Cortex of kidney (tissue), 1 donor: Measurements from ENCODE around the gene ANAPC1.
"Not testable (repeated sequence)": the region's sequence is repeated elsewhere in the genome, so short reads cannot be mapped to it uniquely, and the experiment has no call there.

Experiments
- DNase-seq: peaks from one replicate; lab custom pipeline; 2025; lab: John Stamatoyannopoulos, UW

The ANAPC1 gene

DNA sequence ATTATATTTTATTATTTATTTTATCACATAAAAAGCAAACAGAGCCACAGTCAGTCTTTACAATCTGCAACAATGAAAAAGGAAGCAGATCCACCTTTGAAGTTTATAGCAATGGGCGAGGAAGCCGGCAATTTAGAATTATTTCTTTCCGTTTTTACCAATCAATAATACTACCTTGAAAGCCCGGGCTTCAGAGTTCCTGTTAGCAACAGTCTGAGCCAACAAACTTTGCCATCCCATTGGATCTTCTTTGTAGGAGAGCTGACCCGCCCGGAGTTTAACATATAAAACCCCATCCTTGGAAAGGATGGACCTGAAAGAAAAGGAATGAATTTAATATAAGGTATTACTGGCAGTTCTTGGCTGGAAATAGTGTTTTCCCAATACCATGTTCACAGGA, 101.8 kb downstream of the ANAPC1 start:
- not testable (repeated sequence) for DNase-seq

DNA sequence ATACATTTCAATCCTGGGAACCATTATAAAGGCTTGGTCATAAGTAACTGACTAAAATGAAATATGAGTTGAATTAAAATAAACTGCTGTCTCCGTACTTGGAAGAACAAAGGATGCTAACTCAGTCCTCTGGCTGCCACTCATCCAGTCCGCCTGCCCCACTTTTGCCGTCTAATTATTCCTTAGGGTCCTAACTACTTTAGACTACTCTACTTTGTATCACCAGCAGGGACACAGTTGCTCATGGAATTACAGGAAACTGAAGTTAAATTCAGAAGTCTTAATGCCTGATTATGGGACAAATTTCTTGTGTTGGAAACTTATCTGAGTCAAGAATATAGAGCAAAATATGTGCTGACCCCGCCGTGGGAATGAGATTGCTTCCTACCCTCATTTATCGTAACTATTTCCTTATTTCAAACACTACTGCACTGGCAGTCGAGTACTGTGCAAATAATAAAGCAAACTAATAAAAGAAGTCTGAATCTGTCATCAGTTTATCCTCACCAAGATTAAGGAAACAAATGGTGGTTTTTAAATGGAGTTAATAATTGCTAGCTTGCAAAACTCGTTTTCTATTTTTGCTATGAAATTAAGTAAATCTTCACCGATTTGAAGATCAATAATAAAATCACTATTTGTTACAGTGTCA, 102.4 kb downstream of the ANAPC1 start:
- not testable (repeated sequence) for DNase-seq

DNA sequence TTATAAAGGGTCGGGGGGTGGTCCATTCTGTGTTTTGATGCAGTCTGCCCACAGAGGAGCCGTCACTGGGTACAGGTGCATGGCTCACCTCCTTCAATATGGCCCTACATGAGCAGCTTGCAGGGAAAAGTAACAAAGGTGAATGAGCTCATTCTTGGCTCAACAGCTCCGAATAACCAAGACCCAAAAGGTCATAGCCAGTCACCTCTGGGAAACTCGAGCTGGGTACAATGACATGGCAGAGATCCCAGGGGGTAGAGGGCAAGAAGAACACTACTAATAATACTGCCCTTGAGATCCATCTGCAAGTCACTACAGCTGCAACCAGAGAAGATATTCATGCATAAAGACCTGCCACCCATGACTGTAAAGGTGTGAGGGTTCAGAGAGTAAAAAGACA, 106.8 kb downstream of the ANAPC1 start:
- not testable (repeated sequence) for DNase-seq

DNA sequence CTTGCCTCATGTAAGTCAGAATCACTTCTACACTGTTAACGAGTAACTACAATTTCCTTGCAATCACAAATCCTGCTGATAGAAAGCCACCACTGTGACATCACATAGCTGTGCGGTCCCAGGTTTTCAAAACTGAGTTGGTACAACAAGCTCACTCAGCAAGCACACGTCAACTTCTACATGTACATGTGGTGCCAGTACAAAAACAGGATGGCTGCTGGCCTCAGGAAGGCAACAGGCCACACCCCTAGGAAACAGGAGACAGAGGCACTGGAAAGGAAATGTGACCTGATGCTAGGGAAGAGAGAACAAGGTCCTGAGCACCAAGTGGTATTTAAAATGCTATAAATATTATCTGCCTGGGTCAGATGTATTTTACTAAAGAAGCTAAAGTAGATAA, 107.7 kb downstream of the ANAPC1 start:
- not testable (repeated sequence) for DNase-seq

DNA sequence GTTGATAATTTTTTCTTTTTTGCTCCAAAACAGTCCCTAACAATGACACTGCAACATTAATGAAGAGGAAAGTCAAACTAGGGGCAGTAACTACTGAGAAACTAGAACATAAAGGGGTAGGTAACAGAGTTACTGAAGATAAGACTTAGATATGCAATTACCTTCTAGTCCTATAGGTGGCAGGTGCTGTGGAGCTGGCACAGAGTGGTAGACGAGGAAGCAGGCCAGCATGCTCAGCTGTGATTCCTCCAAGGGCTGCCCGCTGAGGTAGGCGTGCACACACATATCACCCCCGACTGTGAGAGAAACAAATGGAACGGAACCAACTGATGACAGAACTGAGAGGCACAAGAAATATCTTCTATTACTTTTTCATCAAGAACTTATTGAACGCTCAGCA, 111.8 kb downstream of the ANAPC1 start:
- not testable (repeated sequence) for DNase-seq

DNA sequence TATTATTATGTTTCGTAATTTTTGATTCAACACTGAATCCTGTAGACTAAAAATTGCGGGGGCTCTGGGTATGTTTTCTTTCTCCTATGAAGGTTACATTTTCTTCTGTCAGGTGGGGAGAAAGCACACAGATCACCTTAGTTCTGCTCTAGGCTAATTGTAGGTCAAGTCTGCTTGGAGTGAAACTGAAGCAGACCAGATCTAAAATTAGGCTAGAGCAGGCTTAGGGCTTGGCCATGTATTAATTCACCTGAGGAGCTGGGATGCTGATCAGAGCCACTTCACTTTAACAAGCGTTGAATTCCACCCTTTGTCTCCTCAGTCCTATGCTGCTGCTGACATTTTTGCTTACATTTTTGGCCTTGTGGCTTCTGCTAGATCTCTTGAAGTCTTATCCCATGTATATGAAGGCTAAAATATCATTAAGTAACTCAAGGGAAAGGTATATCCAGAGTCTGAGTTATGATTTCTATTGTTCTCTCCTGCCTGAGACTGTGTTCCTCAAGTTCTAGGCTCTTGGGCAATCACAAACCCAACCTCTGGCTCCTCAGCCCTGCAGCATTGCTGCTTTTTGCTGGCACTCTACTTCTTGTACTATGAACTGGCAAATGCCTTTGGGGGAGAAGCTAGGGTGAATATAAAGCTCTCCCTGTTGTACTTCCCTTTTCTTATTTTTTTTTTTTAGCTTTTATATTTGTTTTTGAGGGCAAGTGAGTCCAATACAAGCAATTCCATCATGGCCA, 112.9 kb downstream of the ANAPC1 start:
- not testable (repeated sequence) for DNase-seq

DNA sequence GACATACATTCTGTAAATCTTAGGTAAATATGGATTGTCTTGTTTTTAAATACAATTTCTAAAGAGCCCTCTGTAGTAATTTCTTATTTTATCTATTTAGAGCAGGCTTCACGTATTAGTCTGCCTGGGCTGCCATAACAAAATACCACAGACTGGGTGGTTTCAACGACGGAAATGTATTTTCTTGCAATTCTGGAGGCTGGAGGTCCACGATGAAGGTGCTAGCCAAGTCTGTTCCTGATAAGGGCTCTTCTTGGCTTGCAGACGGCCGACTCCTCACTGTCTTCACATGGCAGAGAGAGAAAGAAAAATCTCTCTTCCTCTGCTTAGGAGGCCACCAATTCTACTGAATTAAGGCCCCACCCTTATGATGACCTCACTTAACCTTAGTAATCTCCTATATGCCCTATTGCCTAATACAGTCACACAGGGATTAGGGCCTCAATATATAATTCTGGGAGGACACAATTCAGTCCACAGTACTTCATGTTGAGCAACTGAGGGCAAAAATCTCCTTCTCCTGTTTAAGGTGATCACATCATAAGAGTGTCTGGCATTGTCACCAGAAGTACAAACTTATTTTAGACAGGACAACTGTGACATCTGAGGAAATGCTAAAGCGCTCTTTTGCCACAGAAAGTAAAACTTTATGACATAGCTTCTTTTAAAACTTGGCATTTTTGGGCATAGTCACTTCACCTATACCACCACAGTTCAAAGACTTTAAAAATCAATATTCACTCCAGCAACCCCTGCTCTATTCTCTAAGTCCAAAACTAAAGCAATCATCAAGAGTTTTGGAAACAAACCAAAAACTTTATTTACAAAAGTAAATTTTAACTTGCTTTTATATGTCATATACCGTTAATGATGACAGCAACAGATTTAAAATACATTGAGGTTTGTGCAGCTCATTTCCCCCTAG, 115.5 kb downstream of the ANAPC1 start:
- not testable (repeated sequence) for DNase-seq

DNA sequence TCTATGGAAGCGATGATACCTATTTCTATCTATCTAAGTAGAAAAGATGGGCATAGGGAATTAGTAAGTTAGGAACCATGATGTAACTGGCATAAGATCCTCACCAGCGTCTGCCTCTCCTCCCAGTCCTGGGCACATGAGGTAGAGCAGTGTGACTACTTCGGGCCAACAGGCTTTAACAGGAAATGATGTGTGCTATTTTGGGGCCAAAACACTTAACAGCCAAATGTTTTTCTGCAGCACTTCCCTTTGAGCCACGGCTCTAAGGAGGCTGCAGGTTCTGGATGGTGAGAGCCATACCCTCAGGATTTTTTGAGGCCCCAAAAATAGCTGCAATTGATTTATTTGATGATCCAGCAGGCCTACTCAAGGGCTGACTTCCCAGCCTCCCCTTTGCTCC, 116.9 kb downstream of the ANAPC1 start:
- not testable (repeated sequence) for DNase-seq

DNA sequence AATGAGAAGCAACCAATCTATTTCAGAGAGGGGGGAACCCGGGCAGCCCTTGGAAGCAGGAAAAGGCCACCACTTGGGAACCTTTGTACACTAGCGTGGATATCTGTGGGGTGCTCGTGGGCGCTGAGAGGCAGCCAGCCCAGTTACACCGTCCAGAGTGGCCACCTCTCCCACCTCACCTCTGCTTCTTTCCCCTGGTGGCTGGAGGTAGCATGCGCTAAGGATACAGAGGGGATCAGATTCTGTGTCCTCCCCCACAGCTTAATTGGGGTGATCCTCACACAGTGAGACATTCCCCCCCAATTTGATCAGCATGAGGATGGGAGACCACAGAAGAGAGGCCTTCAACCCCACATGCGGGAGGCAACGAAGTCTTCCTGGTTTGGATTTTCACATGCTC, 117.7 kb downstream of the ANAPC1 start:
- not testable (repeated sequence) for DNase-seq

DNA sequence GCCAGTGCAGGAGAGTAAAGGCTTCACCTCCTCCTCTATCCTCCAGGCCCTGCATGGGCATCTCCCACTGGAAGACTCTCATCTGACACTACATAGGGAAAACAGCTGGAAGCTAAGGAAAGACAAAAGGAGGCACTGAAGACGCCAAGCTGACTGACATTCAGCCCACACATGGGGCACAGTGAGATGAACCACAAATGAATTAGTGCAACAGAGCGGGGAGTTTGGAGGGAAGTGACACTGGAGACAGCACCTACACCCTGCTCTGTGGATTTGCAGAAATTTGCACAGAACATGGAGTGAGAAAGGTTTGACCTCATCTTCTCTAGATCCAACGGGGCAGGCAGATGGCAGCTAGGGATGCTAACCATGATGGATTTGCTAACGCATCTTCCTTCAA, 119.8 kb downstream of the ANAPC1 start:
- not testable (repeated sequence) for DNase-seq

DNA sequence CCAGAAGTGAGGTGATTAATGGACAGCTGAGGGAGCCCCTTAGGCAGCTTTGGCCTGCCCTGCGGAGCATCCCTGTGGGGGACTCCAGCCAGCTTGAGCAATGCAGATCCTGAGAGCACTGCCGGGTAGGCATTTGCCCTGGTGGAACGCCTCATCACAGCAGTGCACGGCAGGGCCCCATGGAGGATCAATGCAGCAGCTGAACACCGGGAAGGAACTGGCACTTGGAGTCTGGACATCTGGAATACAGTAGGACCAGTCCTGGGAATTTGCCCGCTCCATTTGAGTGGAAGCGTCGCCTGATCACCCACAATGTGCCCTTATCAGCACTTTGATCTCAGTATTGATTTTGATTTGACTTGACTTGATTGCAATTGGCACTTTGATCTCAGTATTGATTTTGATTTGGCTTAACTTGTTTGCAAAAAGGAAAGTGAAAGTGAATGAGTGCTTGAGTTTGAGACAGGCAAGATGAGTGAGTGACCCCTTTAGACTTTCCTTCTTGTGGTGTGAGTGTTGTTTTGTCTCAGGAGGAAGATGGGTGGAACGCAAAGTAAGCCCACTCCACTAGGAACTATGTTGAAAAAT, 123.2 kb downstream of the ANAPC1 start:
- DNase-seq = not testable (repeated sequence)

DNA sequence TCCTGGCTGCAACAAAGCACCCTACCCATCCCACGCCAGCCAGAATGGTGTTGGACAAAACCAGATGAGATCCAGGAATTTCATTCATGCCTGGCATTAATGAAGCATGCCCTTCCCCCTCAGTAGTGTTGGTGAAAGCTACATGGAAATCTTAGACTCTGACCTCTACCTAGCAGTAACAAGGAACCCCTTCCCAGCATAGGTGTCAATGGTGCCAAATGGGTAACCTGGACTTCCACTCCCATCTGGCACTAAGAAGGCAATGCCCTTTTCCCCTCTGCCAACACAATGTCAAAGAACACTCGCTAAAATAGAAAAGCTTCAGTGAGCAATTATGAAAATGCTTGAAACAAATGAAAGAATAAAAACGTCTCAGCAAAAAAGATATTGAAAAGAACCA, 131.5 kb downstream of the ANAPC1 start:
- not testable (repeated sequence) for DNase-seq

DNA sequence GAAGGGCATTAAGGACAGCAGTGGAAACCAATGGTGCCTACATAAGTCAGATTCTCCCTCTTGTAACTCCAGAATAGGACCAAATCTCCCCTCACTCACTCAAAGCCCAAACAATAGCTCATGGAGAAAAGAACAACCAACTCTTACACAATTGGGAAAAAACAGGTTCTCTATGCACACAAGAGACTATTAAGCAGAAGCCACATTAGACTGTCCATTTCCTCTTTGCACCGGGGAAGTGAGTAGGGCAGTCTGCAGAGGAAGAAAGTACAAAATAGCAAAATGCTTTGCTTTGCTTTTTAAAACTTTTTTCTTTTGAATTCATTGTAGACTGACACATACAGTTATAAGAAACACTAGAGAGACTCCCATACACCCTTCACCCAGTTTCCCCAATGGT, 133.4 kb downstream of the ANAPC1 start:
- not testable (repeated sequence) for DNase-seq

DNA sequence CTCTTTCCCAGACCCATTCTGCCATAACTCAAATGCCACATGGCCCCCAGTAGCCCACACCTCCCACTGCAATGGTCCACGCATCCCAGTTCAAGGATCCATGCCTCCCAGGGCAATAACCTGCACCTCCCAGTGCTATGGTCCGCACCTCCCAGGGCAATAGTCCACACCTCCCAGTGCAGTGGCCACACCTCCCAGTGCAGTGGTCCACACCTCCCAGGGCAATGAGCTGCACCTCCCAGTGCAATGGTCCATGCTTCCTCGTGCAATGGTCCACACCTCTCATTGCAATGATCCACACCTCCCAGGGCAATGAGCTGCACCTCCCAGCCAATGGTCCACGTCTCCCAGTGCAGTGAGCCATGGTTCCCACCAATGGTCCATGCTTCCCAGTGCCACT, 135.6 kb downstream of the ANAPC1 start:
- not testable (repeated sequence) for DNase-seq

DNA sequence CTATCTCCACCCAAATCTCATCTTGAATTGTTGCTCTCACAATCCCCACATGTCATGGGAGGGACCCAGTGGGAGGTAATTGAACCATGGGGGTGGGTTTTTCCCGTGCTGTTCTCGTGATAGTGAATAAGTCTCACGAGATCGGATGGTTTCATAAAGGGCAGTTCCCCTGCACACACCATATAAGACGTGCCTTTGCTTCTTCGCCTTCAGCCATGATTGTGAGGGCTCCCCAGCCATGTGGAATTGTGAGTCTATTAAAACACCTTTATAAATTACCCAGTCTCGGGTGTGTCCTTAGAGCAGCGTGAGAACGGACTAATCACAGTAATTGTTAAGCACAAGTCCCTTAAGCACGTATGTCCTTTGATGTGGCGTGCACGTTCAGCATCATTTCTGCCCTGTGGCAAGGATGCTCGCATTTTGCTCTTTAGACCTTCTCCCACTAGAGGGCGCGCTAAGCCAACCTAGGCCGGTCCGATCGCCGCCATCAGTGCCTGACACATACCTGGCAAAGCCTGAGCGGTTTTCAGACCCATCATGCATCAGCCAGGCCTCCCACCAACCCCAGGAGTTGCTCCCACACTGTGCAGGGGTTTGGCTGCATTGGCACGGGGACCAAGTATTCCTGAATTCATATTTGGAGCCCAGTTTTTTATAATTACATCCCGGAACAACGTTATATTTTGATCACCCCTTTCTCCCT, 136.4 kb downstream of the ANAPC1 start:
- DNase-seq = not testable (repeated sequence)

DNA sequence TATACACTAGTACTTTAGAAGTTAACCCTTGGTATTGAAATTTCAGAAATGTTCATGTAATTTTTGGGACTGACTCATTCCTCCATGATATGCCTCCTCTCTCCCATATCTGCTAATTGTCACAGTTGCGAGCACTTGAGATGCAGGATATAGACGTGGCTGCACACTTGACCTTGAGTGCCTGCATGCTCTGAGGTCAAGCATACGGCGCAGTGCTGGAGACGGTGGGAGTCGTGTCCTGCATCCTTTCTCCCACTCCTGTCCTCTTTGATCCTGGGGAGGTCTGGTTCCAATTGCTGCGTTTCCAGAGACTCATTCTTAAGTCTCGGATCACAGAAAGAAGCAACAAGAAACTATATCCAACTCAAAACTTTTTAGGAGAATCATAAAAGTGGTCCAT, 139.2 kb downstream of the ANAPC1 start:
- not testable (repeated sequence) for DNase-seq

DNA sequence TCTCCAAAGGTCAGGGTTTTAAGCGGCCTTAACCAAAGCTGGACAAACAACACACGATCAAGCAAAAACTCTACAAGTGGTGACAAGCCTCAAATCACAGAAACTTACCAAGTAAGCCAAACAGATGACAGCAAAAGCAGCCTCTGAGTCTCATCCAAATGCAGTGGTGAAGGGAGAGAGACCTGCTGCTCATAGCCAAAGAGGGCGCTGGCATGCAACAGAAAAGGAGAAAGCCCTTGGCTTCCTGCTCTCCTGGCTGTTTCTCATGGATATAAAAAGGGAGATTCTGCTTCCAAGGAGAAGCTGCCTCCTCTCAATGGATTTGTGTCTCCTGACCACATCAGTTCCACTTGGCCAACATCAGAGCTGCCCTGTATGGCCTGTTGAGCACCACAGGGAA, 142.5 kb downstream of the ANAPC1 start:
- not testable (repeated sequence) for DNase-seq

DNA sequence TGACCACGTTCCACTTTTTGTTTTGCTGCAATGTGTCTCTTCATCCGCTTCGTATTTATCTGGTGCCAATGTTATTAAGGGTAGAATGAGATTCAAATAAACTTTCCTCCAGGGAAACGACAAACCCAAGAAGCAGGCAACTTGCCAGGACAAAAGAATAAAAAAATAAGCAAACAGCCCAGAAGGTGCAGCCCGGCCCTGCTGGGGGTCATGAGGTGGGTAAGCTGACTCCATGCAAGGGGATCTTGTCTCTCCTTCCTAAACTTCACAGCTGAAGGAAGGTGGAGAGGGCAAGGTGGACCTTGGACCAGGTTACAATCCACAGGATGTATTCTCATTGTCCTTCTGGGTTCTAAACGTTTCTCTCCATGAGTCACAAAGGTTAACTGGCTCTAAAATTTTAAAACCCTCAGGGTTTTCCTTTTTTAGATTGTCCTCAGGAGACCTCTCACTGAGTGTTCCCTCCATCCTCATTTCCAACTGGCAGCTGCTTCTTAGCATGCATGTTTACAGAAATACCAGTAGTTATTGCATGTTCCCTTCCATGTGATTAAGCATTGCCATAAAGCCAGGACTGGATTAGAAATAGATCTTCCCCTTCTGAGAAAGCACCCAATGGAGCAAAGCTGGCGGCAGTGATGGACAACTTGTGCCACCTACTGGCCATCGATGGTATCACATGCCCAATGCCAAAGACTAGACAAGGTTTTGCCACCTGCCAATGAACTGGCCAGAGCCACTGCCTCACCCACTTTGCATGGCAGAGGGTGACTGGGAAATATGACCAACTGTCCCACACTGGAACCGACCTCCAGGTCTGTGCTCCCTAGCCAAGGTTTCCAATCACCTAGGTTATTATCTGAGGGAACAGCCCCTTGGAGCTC, 147.9 kb downstream of the ANAPC1 start:
- not testable (repeated sequence) for DNase-seq

DNA sequence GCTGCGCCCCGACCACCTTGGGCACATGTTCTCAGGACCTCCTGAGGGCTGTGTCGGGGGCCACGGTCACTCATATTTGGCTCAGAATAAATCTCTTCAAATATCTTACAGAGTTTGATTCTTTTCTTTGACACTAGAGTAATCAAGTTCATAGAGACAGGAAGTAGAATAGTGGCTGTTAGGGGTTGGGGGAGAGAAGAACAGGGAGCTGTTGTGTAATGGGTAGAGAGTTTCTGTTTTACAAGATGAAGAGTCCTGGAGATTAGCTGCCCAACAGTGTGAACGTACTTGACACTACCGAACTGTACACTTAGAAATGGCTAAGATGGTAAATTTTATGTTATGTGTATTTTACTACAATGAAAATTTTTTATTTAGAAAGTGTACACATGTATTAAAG, 148.6 kb downstream of the ANAPC1 start:
- not testable (repeated sequence) for DNase-seq

DNA sequence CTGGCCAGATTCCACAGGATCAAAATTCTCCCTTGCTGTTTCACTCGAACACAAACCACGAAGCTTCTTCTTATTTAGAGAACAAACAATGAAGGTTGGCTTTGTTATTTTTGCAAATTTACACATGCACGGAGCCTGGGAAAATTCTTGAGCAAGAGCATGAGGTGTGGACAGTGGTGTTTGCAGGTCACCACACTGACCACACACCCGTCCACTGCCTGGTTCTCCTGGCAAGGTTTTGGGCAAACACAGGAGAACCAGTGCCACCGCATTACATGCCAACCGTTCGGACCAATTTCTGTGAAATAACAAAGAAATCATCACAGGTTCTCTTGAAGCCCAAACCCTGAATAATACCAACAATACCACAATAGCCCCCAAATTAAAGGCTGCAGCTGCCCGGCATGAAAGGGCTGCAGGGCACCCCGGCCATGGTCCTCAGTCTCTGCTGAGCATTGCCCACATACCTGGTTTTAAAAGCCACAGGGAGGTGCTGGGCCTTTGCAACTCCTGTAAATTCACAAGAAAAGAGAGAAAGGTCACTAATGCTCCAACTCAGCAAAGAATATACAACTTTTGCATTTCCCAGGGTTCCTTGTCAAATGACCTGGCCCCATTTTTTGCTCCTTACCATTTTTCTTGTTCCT, 154.1 kb downstream of the ANAPC1 start:
- not testable (repeated sequence) for DNase-seq
